GM12878 (cell line): Measurements from ENCODE around the gene ZG16.
"Not testable (repeated sequence)": the region's sequence is repeated elsewhere in the genome, so short reads cannot be mapped to it uniquely, and the experiment has no call there.

ENCODE experiments used
- ATF2 ChIP-seq: IDR thresholded peaks from 2 replicates; pipeline ENCODE4 v1.6.1; 2012; ENCODE audit warnings: low read length, inconsistent platforms
- EZH2 ChIP-seq: IDR thresholded peaks from 2 replicates; pipeline ENCODE4 v1.6.1; 2012; ENCODE audit warnings: low read depth, mild to moderate bottlenecking, control low read depth, inconsistent platforms, low read length, borderline replicate concordance; ENCODE audit not compliant: control insufficient read depth
- FOS ChIP-seq: IDR thresholded peaks from 3 replicates; pipeline ENCODE4 v1.6.1; 2011; ENCODE audit warnings: borderline replicate concordance; ENCODE audit not compliant: insufficient read length; ENCODE audit errors: extremely low read depth
- GATAD2B ChIP-seq: fragments of 450-650 bp; conservative IDR thresholded peaks from 2 replicates; pipeline ENCODE4 v1.6.1; 2017; ENCODE audit warnings: low read depth, mild to moderate bottlenecking, moderate library complexity
- MAX ChIP-seq: IDR thresholded peaks from 2 replicates; pipeline ENCODE4 v1.6.1; 2012; ENCODE audit warnings: low read depth, low read length, improper control_type of control experiment
- NRF1 ChIP-seq: conservative IDR thresholded peaks from 2 replicates; pipeline ENCODE4 v1.6.1; 2011; ENCODE audit warnings: mild to moderate bottlenecking, low read depth, low read length, improper control_type of control experiment
- PBX3 ChIP-seq: IDR thresholded peaks from 2 replicates; pipeline ENCODE4 v1.6.1; 2011; ENCODE audit warnings: mild to moderate bottlenecking, low read depth, low read length, moderate library complexity; ENCODE audit not compliant: insufficient replicate concordance
- POLR2A ChIP-seq: IDR thresholded peaks from 2 replicates; pipeline ENCODE4 v1.6.1; 2011; ENCODE audit warnings: low read depth, mild to moderate bottlenecking, low read length
- RFX5 ChIP-seq: IDR thresholded peaks from 2 replicates; pipeline ENCODE4 v1.6.1; 2011; ENCODE audit warnings: low read depth, low read length, improper control_type of control experiment
- YY1 ChIP-seq: IDR thresholded peaks from 2 replicates; pipeline ENCODE4 v1.6.1; 2011; ENCODE audit warnings: low read depth, mild to moderate bottlenecking, low read length
- TF ChIP-seq, protein P1 (sequence below), 3 experiments: IDR thresholded peaks in 2 of 3; conservative IDR thresholded peaks in 1 of 3; 2 replicates each; pipeline ENCODE4 v1.5.1; 2011; ENCODE audit warnings: low read depth in 3 of 3, low read length in 3 of 3, mild to moderate bottlenecking in 3 of 3, control low read depth in 2 of 3, moderate library complexity in 2 of 3, inconsistent platforms in 1 of 3, mixed read lengths in 1 of 3; ENCODE audit not compliant: control insufficient read depth in 2 of 3, insufficient read depth in 1 of 3; ENCODE audit errors: extremely low read depth in 1 of 3

DNA sequence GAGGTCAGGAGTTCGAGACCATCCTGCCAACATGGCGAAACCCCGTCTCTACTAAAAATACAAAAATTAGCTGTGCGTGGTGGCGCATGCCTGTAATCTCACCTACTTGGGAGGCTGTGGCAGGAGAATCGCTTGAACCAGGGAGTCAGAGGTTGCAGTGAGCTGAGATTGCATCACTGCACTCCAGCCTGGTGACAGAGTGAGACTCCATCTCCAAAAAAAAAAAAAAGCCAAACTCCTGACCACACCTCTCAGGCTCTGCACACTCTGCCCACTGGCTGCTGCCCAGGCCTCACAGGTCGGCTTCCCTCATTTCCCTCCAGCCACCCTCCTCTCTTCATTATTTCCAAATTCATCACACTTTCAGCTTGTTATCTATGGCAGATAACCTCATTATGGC is 5.7 kb upstream of the ZG16 start:
- not testable (repeated sequence) for TF ChIP-seq GATAD2B, MAX, PBX3, YY1, ATF2, RFX5, POLR2A, FOS, EZH2, NRF1
- TF ChIP-seq, protein P1, sequence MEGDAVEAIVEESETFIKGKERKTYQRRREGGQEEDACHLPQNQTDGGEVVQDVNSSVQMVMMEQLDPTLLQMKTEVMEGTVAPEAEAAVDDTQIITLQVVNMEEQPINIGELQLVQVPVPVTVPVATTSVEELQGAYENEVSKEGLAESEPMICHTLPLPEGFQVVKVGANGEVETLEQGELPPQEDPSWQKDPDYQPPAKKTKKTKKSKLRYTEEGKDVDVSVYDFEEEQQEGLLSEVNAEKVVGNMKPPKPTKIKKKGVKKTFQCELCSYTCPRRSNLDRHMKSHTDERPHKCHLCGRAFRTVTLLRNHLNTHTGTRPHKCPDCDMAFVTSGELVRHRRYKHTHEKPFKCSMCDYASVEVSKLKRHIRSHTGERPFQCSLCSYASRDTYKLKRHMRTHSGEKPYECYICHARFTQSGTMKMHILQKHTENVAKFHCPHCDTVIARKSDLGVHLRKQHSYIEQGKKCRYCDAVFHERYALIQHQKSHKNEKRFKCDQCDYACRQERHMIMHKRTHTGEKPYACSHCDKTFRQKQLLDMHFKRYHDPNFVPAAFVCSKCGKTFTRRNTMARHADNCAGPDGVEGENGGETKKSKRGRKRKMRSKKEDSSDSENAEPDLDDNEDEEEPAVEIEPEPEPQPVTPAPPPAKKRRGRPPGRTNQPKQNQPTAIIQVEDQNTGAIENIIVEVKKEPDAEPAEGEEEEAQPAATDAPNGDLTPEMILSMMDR (IDR thresholded peaks at IDR 0.05 in 2 of 3, conservative IDR thresholded peaks at IDR 0.05 in 1 of 3; ENCODE audit: control insufficient read depth in 2 of 3, extremely low read depth in 1 of 3, insufficient read depth in 1 of 3, low read depth in 3 of 3, low read length in 3 of 3), result not testable (repeated sequence)
